ENCODE results near the gene POU2AF1. TPM values are rescaled to one million over a fixed set of nuclear protein-coding genes. Genes with fewer than 3 reads are reported as not detected.

The POU2AF1 gene, protein sequence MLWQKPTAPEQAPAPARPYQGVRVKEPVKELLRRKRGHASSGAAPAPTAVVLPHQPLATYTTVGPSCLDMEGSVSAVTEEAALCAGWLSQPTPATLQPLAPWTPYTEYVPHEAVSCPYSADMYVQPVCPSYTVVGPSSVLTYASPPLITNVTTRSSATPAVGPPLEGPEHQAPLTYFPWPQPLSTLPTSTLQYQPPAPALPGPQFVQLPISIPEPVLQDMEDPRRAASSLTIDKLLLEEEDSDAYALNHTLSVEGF
- total RNA-seq (2014; rRNA removed) (not detected in 2 replicates), Bru-seq, nascent RNA (not detected), BruChase-seq, experiment 1, labeled RNA remaining after a 6-hour chase (not detected), BruChase-seq, experiment 2, labeled RNA remaining after a 2-hour chase (percentile 7 among the genes with signal in this experiment)
- long read RNA-seq: 0 reads

- TF ChIP-seq EZH2phosphoT487 (IDR thresholded peaks at IDR 0.05; ENCODE audit: borderline replicate concordance, low read length): no peak
- no peak for TF ChIP-seq CTCF (conservative IDR thresholded peaks at IDR 0.05; ENCODE audit: low read depth, low read length)
- TF ChIP-seq EZH2 (IDR thresholded peaks at IDR 0.05; ENCODE audit: low read length, unreplicated experiment): no peak
- Histone ChIP-seq H2AFZ (ENCODE audit: low read length) (no peak within 1 kb of the TSS), H3K4me1 (ENCODE audit: insufficient read depth, low read length) (no peaks in the 10 kb centered on the region), H3K27ac (ENCODE audit: low read length) (no peak within 1 kb of the TSS), H3K4me3 (ENCODE audit: low read length) (no peak within 1 kb of the TSS), H3K9me2 (replicated peaks; ENCODE audit: low read length) (no peaks in the 10 kb centered on the region), H3F3A (ENCODE audit: low read length, unreplicated experiment) (no peaks in the 10 kb centered on the region), H3K79me2 (ENCODE audit: low read length) (no peaks in the 10 kb centered on the region), H4K20me1 (ENCODE audit: low read length) (no peaks in the 10 kb centered on the region), H3K36me3 (ENCODE audit: low read depth, low read length) (no peaks in the 10 kb centered on the region), H3K4me2 (ENCODE audit: low read length) (no peak within 1 kb of the TSS), H3K9me3 (ENCODE audit: low read length) (no peaks in the 10 kb centered on the region), H3K9ac (ENCODE audit: low read length) (no peak within 1 kb of the TSS), H3K27me3 (ENCODE audit: low read length) (peaks cover 27% of the 10 kb centered on the region)
- ChIA-PET CTCF (no interaction called here), POLR2A (ENCODE audit: unreplicated experiment) (no interaction called here)
- ATAC-seq (no peak), DNase-seq (no peak)
- intact Hi-C loops (cut with micrococcal nuclease): no loop called here
- BruUV-seq (replicated peaks): no TSS peak
Measured at GRCh38 chr11:111378861-111379601, at the start of gene POU2AF1. TSS of gene POU2AF1 (minus strand) at chr11:111379275. CDS start at chr11:111379177, 98 bp downstream.

DNA sequence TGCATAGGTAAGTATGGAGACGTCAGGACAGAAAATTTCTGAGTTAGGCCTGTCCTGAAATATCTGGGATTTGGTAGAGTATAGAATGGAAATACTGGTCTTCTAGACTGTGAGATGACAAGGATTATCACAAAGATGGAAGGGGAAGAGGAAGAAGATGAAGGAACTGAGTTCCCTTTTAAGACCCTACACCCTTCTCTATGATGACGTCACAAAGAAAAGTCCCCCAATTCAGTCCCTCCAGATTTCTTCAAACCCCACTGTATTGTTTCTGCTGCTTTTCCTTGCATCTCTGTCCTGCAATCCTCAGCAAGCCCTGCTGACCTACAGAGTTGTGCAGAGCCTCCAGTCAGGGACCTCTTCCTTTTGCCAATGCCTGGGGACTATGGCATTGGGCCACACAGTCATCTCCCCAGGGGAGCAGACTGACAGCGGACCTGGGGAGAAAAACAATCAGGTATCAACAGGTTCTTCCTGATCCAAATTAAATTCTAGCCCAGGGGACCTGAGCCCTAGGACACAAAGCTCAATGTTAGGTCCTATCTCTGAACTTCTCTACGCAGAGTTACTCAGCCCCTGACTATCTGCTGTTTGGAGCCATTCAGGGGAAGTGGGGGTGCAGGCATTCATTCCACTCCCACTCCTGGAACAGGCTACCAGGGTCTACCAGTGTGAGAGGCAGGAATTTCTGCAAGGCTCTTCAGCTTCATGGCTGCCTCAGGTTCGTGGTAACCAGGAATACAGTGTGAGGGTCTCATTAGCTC is 49.2 kb upstream of the POU2AF1 start:
- intact Hi-C loops (cut with micrococcal nuclease): loop anchor here (5.0 kb wide), 1 partner anchor 146 kb away; no protein-coding TSS in a partner anchor
- POLR2A ChIA-PET (ENCODE audit: unreplicated experiment): no interaction called here
- no peaks in the 10 kb centered on the region for H3K79me2 ChIP-seq (ENCODE audit: low read length)
- no peak overlapping the region for H3K4me3 ChIP-seq (ENCODE audit: low read length)
- H3F3A ChIP-seq (ENCODE audit: low read length, unreplicated experiment): no peaks in the 10 kb centered on the region
- no TSS peak for BruUV-seq (replicated peaks)
- H3K4me1 ChIP-seq (ENCODE audit: insufficient read depth, low read length): no peaks in the 10 kb centered on the region
- H3K4me2 ChIP-seq (ENCODE audit: low read length): no peak overlapping the region
- CTCF ChIA-PET: no interaction called here
- no peak overlapping the region for H2AFZ ChIP-seq (ENCODE audit: low read length)
- DNase-seq: no peak
- TF ChIP-seq EZH2 (IDR thresholded peaks at IDR 0.05; ENCODE audit: low read length, unreplicated experiment): no peak
- no peak for TF ChIP-seq CTCF (conservative IDR thresholded peaks at IDR 0.05; ENCODE audit: low read depth, low read length)
- no peak for TF ChIP-seq EZH2phosphoT487 (IDR thresholded peaks at IDR 0.05; ENCODE audit: borderline replicate concordance, low read length)
- H3K9me2 ChIP-seq (replicated peaks; ENCODE audit: low read length): no peaks in the 10 kb centered on the region
- ATAC-seq: no peak
- H3K27ac ChIP-seq (ENCODE audit: low read length): no peak overlapping the region
- H3K27me3 ChIP-seq (ENCODE audit: low read length): peaks cover 29% of the 10 kb centered on the region
- no peaks in the 10 kb centered on the region for H3K36me3 ChIP-seq (ENCODE audit: low read depth, low read length)
- no peaks in the 10 kb centered on the region for H3K9me3 ChIP-seq (ENCODE audit: low read length)
- no peaks in the 10 kb centered on the region for H4K20me1 ChIP-seq (ENCODE audit: low read length)
- H3K9ac ChIP-seq (ENCODE audit: low read length): no peak overlapping the region

Measured in PC-3 (cell line).